SK-N-SH treated with all-trans-retinoic acid at 6 μM for 48 hours (cell line): ENCODE data around the gene FNDC7.

ENCODE experiments used
- ATAC-seq: fragments of 200-7000 bp; cut with Tn5 transposase; 3 replicates; pipeline ENCODE4 v1.9.1; 2020; ENCODE audit warnings: mild to moderate bottlenecking, moderate library complexity
- ARNTL ChIP-seq: fragments of 450-650 bp; formaldehyde crosslinking; IDR thresholded peaks from 2 replicates; pipeline ENCODE4 v1.5.0; 2020; ENCODE audit warnings: low read depth, mild to moderate bottlenecking, moderate library complexity, borderline replicate concordance
- BACH2 ChIP-seq: fragments of 250-450 bp; sonication (Bioruptor Pico); IDR thresholded peaks from 2 replicates; pipeline ENCODE4 v1.9.0; 2021; ENCODE audit warnings: mild to moderate bottlenecking, borderline replicate concordance
- CSDC2 ChIP-seq: fragments of 250-450 bp; sonication (Bioruptor Pico); IDR thresholded peaks from 2 replicates; pipeline ENCODE4 v1.5.0; 2020; ENCODE audit warnings: mild to moderate bottlenecking, moderate library complexity
- GLIS3 ChIP-seq: fragments of 250-450 bp; sonication (Bioruptor Pico); IDR thresholded peaks from 2 replicates; pipeline ENCODE4 v1.5.0; 2020; ENCODE audit warnings: mild to moderate bottlenecking, moderate library complexity
- ISL1 ChIP-seq: fragments of 250-450 bp; sonication (Bioruptor Pico); IDR thresholded peaks from 2 replicates; pipeline ENCODE4 v2.1.2; 2022; ENCODE audit warnings: mild to moderate bottlenecking, moderate library complexity
- OSR1 ChIP-seq: fragments of 250-450 bp; sonication (Bioruptor Pico); IDR thresholded peaks from 2 replicates; pipeline ENCODE4 v1.8.0; 2022; ENCODE audit warnings: moderate library complexity, mild to moderate bottlenecking, inconsistent platforms
- PPARA ChIP-seq: fragments of 250-450 bp; sonication (Bioruptor Pico); IDR thresholded peaks from 2 replicates; pipeline ENCODE4 v1.5.0; 2020; ENCODE audit warnings: mild to moderate bottlenecking, borderline replicate concordance
- RARB ChIP-seq: fragments of 250-450 bp; sonication (Bioruptor Pico); IDR thresholded peaks from 2 replicates; pipeline ENCODE4 v1.8.0; 2021; ENCODE audit warnings: mild to moderate bottlenecking, moderate library complexity
- SNAI2 ChIP-seq: fragments of 250-450 bp; sonication (Bioruptor Pico); IDR thresholded peaks from 2 replicates; pipeline ENCODE4 v1.5.0; 2020; ENCODE audit warnings: mild to moderate bottlenecking, moderate library complexity
- TCF4 ChIP-seq: fragments of 250-450 bp; sonication (Bioruptor Pico); IDR thresholded peaks from 2 replicates; pipeline ENCODE4 v1.8.0; 2021; ENCODE audit warnings: mild to moderate bottlenecking, moderate library complexity, borderline replicate concordance
- TOX ChIP-seq: fragments of 250-450 bp; sonication (Bioruptor Pico); IDR thresholded peaks from 2 replicates; pipeline ENCODE4 v1.8.0; 2021; ENCODE audit warnings: mild to moderate bottlenecking, moderate library complexity, borderline replicate concordance
- ZC3H10 ChIP-seq: fragments of 250-450 bp; sonication (Bioruptor Pico); IDR thresholded peaks from 2 replicates; pipeline ENCODE4 v1.5.1; 2021; ENCODE audit warnings: mild to moderate bottlenecking, moderate library complexity
- ZFP3 ChIP-seq: fragments of 250-450 bp; sonication (Bioruptor Pico); IDR thresholded peaks from 2 replicates; pipeline ENCODE4 v1.5.0; 2020; ENCODE audit warnings: mild to moderate bottlenecking, moderate library complexity
- ZFP30 ChIP-seq: fragments of 450-650 bp; formaldehyde crosslinking; IDR thresholded peaks from 2 replicates; pipeline ENCODE4 v1.5.0; 2022; ENCODE audit warnings: mild to moderate bottlenecking, moderate library complexity
- ZNF565 ChIP-seq: fragments of 450-650 bp; formaldehyde crosslinking; conservative IDR thresholded peaks from 2 replicates; pipeline ENCODE4 v1.5.0; 2020; ENCODE audit warnings: low read depth, mild to moderate bottlenecking, moderate library complexity
- ZNF8 ChIP-seq: fragments of 450-650 bp; formaldehyde crosslinking; IDR thresholded peaks from 2 replicates; pipeline ENCODE4 v1.5.0; 2020; ENCODE audit warnings: mild to moderate bottlenecking, moderate library complexity
- TF ChIP-seq, protein P1 (sequence below): fragments of 250-450 bp; sonication (Bioruptor Pico); IDR thresholded peaks from 2 replicates; pipeline ENCODE4 v1.8.0; 2020; ENCODE audit warnings: mild to moderate bottlenecking, moderate library complexity, borderline replicate concordance
- TF ChIP-seq, protein P2 (sequence below): fragments of 250-450 bp; sonication (Bioruptor Pico); IDR thresholded peaks from 2 replicates; pipeline ENCODE4 v1.5.1; 2020; ENCODE audit warnings: low read depth, mild to moderate bottlenecking, moderate library complexity
- TF ChIP-seq, protein P3 (sequence below): fragments of 250-450 bp; sonication (Bioruptor Pico); IDR thresholded peaks from 2 replicates; pipeline ENCODE4 v1.8.0; 2021; ENCODE audit warnings: low read depth, mild to moderate bottlenecking, moderate library complexity, borderline replicate concordance
- TF ChIP-seq, protein P4 (sequence below): fragments of 250-450 bp; sonication (Bioruptor Pico); IDR thresholded peaks from 2 replicates; pipeline ENCODE4 v1.5.1; 2021; ENCODE audit warnings: mild to moderate bottlenecking, moderate library complexity

FNDC7 gene

DNA sequence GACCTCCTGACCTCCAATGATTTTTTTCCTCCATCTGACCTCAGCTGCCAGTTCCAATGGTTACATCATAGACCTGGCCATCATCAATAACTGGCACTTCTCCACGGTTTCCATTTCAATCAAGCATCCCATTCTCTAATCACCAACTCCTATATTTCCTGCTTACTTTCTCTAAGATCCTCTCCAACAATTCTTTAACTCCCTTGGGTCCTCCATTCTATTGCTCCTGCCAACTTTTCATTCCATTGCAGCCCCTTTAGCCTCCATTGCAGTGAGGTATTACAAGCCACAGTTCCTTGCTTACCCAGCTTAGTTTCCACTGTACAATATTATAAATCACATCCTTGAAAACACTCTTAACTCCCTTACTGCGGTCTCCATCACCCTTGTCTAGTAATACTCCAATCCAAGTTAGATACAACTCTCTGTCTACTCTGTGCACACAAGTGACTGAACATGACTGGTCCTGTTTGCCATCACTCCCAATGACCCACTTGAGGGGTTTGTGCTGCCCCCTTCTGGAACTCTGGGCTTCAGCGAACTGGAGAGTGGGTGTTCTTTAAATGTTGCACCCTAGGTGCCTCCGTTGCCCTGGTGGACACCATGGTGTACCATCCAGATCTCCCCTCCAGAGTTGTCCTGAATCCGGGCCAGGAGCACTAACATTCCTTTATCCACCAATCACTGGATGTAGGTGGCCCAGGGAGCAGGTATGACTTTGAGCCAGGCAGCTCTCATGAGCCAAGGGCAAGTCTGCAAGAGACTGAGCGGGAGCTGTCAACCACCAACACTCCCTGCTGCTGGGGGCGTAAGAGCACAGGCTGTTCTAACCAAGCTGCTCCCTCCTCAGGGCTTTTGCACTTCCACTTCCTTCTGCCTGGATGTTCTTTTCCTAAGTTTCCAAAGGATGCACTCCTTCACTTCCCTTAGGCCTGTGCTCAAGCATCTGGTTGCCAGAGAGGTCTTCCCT, 3.7 kb upstream of the FNDC7 start:
- TF ChIP-seq BACH2 (no peak), RARB (no peak), ZC3H10 (no peak), GLIS3 (no peak), TOX (CRISPR knock-in tag) (no peak), ISL1 (CRISPR knock-in tag) (no peak), SNAI2 (CRISPR knock-in tag) (no peak), ZFP30 (no peak), TCF4 (CRISPR knock-in tag) (no peak), ZNF8 (CRISPR knock-in tag) (no peak)
- TF ChIP-seq, protein P1, sequence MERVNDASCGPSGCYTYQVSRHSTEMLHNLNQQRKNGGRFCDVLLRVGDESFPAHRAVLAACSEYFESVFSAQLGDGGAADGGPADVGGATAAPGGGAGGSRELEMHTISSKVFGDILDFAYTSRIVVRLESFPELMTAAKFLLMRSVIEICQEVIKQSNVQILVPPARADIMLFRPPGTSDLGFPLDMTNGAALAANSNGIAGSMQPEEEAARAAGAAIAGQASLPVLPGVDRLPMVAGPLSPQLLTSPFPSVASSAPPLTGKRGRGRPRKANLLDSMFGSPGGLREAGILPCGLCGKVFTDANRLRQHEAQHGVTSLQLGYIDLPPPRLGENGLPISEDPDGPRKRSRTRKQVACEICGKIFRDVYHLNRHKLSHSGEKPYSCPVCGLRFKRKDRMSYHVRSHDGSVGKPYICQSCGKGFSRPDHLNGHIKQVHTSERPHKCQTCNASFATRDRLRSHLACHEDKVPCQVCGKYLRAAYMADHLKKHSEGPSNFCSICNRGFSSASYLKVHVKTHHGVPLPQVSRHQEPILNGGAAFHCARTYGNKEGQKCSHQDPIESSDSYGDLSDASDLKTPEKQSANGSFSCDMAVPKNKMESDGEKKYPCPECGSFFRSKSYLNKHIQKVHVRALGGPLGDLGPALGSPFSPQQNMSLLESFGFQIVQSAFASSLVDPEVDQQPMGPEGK (CRISPR knock-in tag), result no peak
- ATAC-seq, result no peak; the same call in 2 of the 3 replicates

DNA sequence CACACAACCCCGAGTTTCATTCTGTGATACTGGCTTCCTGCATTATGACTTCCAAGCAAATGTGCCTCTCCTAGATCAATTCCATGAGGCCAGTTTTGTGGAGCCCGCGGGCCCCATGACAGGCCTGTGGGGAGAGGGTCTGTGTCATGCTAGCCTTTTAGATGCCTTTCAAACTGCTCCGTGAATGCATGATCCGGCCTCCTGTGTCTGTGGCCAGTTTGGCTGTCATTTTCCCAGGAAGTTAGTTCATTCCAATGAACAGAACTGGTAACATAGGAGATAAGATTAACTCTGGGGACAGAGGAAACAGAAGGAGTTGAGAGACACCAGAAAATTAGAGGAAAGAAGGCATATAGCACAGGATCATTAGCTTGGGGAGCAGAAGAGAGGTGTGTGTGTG, 3.2 kb downstream of the FNDC7 start:
- no peak for ATAC-seq
- TF ChIP-seq ZFP30, result no peak
- TF ChIP-seq PPARA, result no peak
- TF ChIP-seq TCF4 (CRISPR knock-in tag), result no peak
- no peak for TF ChIP-seq ISL1 (CRISPR knock-in tag)
- no peak for TF ChIP-seq GLIS3
- TF ChIP-seq, protein P2, sequence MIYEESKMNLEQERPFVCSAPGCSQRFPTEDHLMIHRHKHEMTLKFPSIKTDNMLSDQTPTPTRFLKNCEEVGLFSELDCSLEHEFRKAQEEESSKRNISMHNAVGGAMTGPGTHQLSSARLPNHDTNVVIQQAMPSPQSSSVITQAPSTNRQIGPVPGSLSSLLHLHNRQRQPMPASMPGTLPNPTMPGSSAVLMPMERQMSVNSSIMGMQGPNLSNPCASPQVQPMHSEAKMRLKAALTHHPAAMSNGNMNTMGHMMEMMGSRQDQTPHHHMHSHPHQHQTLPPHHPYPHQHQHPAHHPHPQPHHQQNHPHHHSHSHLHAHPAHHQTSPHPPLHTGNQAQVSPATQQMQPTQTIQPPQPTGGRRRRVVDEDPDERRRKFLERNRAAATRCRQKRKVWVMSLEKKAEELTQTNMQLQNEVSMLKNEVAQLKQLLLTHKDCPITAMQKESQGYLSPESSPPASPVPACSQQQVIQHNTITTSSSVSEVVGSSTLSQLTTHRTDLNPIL (CRISPR knock-in tag), result no peak
- no peak for TF ChIP-seq RARB
- TF ChIP-seq TOX (CRISPR knock-in tag), result no peak
- TF ChIP-seq ZFP3 (CRISPR knock-in tag), result no peak
- TF ChIP-seq CSDC2 (CRISPR knock-in tag), result no peak
- TF ChIP-seq ZNF565 (CRISPR knock-in tag), result no peak

DNA sequence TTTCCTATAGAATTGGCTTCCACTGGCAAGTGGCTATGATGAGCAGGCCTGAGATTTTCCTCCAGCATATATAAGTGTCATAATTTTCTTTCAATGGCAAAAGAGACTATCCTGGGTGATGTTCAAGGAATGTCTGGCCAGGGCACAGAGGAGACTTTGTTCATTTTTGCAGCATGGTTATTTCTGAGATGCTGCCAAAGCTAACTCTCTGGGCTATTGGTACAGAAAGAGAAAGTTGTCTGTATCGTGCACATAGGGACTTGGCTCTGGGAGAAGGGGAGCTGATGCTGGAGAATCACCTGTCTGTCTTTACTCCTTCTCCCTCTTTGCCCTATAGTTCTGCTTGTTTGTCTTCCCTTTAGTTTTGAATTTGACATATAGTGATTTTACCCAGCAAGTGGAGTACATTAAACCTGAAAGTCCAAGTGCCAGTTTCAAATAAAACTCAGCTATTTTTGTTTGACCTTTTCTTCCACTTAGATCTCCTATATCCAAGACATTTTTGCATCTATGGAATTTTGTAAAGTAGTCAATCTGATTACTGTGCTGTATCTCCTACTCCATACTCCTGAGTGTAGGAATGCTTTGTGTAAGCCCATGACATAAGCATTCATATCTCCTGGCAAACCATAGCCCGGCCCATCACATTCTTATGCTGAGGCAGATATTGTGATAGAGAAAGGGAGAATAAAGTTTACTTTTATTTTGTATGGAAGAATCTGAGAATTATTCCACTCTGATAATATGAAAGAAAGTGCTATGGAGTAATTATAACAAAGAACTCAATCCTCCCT, 3.9 kb downstream of the FNDC7 start:
- ATAC-seq, result no peak
- TF ChIP-seq ZNF8 (CRISPR knock-in tag), result no peak
- TF ChIP-seq, protein P1 (CRISPR knock-in tag), result no peak
- no peak for TF ChIP-seq TCF4 (CRISPR knock-in tag)
- no peak for TF ChIP-seq OSR1 (CRISPR knock-in tag)
- TF ChIP-seq, protein P3, sequence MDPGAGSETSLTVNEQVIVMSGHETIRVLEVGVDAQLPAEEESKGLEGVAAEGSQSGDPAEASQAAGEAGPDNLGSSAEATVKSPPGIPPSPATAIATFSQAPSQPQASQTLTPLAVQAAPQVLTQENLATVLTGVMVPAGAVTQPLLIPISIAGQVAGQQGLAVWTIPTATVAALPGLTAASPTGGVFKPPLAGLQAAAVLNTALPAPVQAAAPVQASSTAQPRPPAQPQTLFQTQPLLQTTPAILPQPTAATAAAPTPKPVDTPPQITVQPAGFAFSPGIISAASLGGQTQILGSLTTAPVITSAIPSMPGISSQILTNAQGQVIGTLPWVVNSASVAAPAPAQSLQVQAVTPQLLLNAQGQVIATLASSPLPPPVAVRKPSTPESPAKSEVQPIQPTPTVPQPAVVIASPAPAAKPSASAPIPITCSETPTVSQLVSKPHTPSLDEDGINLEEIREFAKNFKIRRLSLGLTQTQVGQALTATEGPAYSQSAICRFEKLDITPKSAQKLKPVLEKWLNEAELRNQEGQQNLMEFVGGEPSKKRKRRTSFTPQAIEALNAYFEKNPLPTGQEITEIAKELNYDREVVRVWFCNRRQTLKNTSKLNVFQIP (CRISPR knock-in tag), result no peak
- no peak for TF ChIP-seq BACH2
- TF ChIP-seq ZFP30, result no peak
- no peak for TF ChIP-seq ZFP3 (CRISPR knock-in tag)
- TF ChIP-seq ARNTL (CRISPR knock-in tag), result no peak
- TF ChIP-seq ISL1 (CRISPR knock-in tag), result no peak
- TF ChIP-seq GLIS3, result no peak
- no peak for TF ChIP-seq TOX (CRISPR knock-in tag)
- TF ChIP-seq, protein P4, sequence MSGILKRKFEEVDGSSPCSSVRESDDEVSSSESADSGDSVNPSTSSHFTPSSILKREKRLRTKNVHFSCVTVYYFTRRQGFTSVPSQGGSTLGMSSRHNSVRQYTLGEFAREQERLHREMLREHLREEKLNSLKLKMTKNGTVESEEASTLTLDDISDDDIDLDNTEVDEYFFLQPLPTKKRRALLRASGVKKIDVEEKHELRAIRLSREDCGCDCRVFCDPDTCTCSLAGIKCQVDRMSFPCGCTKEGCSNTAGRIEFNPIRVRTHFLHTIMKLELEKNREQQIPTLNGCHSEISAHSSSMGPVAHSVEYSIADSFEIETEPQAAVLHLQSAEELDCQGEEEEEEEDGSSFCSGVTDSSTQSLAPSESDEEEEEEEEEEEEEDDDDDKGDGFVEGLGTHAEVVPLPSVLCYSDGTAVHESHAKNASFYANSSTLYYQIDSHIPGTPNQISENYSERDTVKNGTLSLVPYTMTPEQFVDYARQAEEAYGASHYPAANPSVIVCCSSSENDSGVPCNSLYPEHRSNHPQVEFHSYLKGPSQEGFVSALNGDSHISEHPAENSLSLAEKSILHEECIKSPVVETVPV (CRISPR knock-in tag), result no peak
- no peak for TF ChIP-seq PPARA
